ENCODE results near the gene NTHL1.

Gene NTHL1

DNA sequence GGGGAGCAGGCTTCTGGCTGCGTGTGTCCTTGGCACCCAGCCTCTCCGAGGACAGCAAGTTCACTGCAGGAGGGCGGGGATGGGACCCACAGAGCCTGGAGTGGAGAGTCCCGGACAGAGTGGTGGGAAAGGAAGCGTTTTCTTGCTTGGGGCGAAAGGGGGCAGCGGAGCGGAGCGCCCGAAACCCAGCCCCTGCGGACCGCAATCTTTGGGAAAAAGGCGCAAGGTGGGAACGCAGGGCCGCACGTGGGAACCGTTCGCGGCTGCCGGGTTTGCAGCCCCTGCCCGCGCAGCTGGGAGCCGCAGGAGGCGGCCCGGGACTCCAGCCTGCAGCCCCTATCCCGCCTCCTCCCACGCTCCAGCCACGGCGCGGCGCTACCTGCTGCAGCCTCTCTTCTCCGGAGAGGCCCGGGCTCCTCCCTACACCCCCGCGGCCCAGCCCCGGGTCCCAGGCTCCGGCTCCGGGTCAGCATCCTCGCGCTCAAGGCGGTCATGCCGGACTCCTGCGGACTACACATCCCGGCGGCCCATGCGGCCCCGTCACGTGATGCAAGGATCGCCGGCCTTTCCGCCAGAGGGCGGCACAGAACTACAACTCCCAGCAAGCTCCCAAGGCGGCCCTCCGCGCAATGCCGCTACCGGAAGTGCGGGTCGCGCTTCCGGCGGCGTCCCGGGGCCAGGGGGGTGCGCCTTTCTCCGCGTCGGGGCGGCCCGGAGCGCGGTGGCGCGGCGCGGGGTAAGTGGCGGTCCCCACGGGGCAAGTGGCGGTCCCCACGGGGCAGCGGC, at the start of gene NTHL1, which contains the start of gene TSC2:
TSS of gene NTHL1 (minus strand) at position 505 of the 786 bp plus-strand sequence. CDS start at position 494, 11 bp downstream.
TSS of gene TSC2 (plus strand) at position 656 of the 786 bp plus-strand sequence. CDS start 631 bp downstream, outside the sequence.
- DNase-seq: peak; percentile 72

GRCh38 chr16:2096853-2097595, 49.4 kb upstream of the NTHL1 start:
- no peak for DNase-seq

DNA sequence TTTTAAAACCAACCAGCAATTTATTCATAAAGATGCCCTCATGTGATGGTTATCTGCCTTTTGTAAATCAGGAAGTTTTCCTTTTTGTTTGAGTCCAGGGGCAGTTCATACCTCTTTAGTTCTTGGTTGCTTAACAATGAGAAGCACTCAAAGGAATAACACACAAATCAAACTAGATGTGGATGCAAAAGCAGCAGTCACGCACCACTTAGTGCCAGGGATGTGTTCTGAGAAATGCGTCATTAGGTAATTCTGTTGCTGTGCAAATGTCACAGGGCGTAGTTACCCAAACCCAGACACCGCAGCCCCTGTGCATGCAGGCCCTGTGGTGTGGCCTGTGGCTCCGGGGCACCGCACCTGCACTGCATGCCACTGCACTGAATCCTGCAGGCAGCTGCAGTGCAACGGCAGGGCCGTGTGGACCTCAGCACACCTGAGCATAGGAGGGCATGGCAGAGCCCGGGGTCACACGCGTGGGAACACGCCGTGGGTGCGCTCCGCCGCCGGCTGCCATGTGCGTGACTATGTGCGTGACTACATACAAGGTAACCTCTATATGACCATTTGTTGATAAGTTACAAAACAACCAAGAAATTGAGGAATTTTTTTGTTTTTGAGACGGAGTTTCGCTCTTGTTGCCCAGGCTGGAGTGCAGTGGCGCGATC, 48.4 kb upstream of the NTHL1 start:
- no peak for DNase-seq

- no peak for DNase-seq
Measured at GRCh38 chr16:2095315-2095853, 47.8 kb upstream of the NTHL1 start.

GRCh38 chr16:2093793-2094192, 46.2 kb upstream of the NTHL1 start:
- DNase-seq: no peak

DNA sequence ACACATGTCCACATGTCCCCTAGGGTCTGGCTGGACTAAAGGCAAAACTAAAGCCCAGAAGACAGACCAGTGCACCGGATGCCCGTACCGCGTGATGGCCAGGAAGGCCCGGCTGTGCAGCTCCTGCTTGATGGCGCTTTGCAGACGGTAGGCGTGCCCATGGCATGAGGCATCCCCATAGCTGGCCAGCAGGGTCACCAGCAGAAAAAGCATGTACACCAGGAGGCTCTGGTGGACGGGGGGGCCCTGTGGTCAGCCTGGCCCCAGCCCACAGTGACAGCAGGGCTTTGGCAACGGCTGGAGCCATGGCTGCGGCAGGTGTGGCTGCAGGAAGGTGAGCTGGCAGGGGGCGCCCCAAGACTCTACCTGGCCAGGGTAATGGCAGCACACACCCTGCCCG, 45.2 kb upstream of the NTHL1 start:
- no peak for DNase-seq

GRCh38 chr16:2092256-2092620, 44.6 kb upstream of the NTHL1 start:
- no peak for DNase-seq

GRCh38 chr16:2091547-2092255, 44.1 kb upstream of the NTHL1 start:
- DNase-seq: no peak

- DNase-seq: no peak
Measured at GRCh38 chr16:2090777-2091546, 43.3 kb upstream of the NTHL1 start.

DNA sequence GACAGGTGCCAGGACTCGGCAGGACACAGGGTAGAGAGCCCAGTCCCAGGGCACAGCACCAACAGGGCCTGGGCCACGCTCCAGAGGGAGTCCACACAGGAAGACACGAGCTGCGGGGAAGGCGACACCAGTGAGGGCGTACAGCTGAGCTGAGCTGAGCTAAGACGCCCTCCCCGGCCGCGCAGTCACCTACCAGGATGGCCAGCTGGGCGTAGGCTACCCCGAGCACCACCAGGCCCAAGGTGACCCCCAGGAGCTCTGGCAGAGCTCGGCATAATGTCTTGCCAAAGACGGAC, 42.8 kb upstream of the NTHL1 start:
- no peak for DNase-seq

DNA sequence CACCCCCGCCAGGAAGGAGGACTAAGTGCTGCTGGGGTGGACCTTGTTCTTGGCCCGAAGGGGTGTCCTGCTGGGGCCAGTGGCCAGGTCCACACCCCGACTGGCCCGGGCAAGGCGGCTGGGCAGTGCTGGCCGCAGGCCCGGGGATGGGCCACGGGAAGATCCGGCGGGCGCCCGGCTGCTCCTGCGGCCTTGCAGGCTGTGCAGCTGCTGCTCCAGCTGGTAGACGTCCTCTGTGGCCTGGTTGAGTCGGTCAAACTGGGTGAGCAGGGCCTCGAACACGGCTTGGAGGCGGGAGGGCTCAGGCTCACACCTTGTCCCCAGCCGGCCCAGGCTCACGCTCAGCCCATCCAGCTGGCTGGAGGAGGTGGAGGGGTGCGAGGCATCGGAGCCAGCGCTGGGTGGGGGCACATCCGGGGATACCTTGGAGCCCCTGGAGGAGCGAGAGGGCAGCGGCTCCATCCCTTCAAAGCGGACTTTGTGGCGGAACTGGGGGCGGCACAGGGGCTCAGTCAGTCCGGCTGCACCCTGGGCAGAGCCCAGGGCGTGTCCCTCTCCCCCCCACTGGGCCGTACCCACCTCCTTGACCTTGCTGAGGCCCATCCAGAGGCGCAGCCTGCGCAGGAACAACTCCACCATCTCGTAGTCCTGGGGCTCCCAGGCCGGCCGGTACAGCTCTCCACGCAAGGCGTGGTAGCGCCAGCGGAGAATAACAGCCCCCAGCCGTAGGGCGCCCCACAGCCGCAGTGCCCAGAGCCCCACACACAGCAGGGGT, 42.3 kb upstream of the NTHL1 start:
- no peak for DNase-seq

- DNase-seq: no peak
Measured at GRCh38 chr16:2088759-2089358, 41.2 kb upstream of the NTHL1 start.

GRCh38 chr16:2087748-2088631, 40.4 kb upstream of the NTHL1 start:
- DNase-seq: no peak

DNA sequence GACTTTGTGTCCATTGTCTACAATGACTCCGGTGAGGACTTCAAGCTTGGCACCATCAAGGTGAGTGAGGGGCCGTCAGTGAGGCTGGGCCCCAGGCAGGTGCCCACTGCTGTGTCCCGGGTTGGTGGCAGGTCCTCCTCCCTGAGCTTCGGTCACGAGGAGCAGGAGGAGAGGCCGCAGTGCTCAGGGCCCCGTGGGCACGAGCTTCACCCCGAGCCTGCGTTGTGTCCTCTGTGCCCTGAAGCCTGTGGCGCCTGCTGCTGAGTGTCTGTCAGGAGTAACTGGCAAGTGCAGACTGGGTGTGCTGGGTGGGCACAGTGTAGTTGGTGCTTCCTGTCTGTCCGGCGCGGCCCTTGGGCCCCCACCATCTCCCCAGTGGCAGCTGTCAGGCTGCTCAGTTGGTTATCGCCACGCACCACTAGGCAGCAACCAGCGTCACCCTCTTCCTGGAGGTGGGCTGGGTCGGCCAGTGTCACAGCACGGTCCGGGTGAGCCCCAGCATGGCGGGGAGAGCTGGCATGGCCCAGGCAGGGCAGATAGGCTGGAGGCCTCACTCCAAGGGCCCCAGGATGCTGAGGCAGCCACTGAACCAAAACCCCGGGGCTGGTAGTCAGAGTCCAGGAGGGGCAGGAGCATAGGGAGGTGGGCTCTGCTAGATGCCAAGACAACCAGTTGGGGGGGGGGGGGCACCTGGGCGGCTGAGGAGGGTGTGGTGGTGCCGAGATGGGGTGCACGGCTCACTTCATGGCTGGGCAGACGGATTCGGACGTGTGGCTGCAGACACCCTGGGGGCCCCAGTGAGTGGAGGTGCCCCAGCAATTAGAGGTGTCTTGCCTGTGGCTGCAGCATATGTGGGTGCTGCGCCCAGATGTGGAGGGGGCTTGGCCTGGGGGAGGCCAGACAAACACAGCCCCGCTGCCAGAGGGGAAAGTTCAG, 39.4 kb upstream of the NTHL1 start:
- no peak for DNase-seq

DNA sequence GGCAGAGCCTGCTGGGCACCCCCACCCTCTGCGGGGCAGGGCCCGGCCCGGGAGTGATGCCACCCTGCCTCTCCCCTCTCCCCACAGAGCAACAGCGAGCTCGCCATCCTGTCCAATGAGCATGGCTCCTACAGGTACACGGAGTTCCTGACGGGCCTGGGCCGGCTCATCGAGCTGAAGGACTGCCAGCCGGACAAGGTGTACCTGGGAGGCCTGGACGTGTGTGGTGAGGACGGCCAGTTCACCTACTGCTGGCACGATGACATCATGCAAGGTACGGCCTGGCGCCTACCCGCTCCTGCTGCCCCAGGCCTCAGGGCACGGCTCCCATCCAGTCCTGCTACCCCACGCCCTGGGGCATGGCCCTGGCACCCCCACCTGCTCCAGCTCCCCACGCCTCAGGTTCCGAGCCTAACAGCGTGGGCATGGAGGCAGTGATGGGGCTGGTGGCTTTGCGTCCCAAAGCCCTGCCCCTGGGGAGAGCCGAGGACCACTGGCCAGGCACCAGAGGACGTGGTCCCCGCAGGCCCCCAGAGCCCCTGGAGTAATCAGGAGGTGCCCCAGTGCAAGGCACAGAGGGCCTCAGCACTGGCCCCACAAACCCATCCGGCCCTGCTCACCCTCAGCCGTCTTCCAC, 38.6 kb upstream of the NTHL1 start:
- no peak for DNase-seq

GRCh38 chr16:2085669-2086068, 38.0 kb upstream of the NTHL1 start:
- DNase-seq: no peak

GRCh38 chr16:2084895-2085625, 37.4 kb upstream of the NTHL1 start:
- no peak for DNase-seq

Data from DMS79 (cell line).